Hematopoietic multipotent progenitor cell (in vitro differentiated cells): ENCODE measurements around the gene KSR2. TPM values are rescaled to one million over a fixed set of nuclear protein-coding genes. Genes with fewer than 3 reads are reported as not detected.

Experiments
- DNase-seq, 3 donors: peaks; one replicate each; pipeline ENCODE4 v3.0.0-alpha.2; 2011 to 2015; ENCODE audit warnings: low read depth in 2 of 3, low spot score in 2 of 3
- total RNA-seq: library from RNA; depleted of rRNA; stranded (reverse); fragments of >200 nt; gene quantifications from one replicate; pipeline ENCODE4 v1.2.3, GENCODE V29; 2012

KSR2 gene
- total RNA-seq, 1 donor: under 0.01 TPM

DNA sequence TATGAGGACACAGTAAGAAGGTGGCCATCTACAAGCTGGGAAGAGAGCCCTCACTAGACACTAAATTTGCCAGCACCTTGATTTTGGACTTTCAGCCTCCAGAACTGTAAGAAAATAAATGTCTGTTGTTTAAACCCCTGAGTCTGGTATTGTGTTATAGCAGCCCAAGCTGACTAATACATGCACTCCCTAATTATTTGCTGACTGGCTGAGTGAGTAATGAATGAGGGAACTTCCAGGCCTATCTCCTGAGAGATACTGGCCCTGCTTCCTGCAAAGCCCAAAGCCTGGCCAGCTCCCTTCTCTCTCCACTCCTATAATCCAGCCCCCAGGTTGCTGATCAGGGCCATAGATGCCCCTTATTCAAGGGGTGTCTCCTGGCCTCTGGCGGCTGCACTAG, 487.3 kb downstream of the KSR2 start:
- no peak for DNase-seq

DNA sequence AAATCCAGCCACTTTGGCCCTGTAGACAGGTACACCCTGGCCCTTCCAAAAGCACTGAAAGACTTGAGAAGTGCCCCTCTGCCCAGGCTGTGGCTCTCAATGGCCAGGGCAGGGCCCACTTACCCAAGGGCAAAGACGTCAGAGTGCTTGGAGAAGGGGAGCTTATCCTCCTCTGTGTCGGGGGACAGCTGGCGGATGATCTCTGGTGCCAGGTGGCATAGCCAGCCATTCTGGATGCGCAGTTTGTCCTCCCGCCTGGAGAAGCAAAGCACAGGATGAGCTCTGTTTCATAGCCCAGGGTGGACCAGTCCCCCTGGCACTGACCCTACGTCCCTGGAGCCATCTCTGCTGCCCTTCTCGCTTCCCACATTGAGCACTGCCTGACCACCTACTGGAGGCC, 492.4 kb downstream of the KSR2 start:
- no peak for DNase-seq

DNA sequence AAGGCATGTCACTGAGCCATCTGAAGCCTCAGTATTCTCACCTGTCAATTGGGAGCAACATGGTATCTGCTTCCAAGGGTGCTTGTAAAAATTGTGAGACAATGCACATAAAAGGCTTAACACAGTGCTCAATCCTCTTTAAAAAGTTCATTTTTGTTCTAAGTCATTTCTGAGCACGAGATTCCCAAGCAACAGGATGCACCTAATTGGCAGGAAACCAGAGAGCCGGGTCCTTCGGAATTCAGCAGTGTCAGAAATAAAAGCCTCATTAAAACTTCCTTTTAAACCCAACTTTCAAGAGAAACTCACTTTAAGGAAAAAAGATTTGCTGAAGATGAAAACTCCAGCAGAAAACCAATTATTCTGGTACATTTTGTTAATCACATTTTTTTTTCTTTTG, 494.9 kb downstream of the KSR2 start:
- no peak for DNase-seq

DNA sequence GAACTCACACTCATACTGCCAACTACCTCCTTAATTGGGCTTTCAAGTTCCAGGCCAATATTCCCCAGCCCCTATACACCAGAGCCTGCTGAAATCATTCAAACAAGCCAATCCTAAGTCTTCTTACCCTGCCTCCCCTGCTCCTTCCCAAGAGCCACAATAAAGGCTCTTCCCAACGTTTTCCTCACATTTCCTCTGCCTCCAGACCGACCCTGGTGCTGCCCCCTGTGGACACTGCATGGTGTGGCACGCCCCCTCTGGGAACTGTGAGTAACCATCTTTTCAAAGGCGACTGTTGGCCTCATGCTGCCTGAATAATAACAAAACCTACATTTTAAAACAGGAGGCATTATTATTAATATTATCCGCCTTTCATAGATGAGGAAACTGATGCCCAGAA, 495.8 kb downstream of the KSR2 start:
- no peak for DNase-seq

DNA sequence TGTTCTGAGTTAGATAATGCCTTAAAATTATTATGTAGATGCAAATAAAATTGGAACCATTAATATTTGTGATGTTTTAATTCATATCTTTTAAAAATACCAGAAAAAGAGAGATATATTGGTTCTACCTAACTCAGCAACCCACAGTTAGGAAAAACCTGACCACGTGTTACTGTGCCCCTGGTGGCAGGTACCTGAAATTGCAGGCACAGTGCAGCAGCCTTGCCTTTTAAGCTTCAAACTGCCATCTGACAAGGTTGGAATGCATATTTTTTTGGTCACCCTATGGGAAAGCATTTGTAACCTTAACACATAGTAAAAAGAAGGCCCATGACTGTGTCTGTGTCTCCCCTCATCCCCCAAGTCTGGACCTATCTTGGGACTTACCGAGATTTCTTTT, 498.0 kb downstream of the KSR2 start:
- no peak for DNase-seq

DNA sequence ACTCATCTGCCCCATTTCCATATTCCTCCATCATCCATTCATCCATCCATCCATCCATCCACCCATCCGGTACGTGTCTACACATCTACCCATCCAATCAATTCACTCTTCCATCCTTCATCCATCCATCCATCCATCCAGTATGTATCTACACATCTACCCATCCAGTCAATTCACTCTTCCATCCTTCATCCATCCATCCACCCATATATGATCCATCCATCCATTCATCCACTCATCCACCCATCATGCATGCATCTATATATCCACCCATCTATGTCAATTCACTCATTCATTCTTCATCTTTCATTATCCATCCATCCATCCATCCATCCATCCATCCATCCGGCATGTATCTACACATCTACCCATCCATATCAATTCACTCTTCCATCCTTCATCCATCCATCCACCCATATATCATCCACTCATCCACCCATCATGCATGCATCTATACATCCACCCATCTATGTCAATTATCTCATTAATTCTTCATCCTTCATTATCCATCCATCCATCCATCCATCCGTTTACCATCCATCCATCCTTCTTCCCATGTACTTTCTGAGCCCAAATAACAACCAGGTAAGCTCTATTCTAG, 498.8 kb downstream of the KSR2 start:
- no peak for DNase-seq

DNA sequence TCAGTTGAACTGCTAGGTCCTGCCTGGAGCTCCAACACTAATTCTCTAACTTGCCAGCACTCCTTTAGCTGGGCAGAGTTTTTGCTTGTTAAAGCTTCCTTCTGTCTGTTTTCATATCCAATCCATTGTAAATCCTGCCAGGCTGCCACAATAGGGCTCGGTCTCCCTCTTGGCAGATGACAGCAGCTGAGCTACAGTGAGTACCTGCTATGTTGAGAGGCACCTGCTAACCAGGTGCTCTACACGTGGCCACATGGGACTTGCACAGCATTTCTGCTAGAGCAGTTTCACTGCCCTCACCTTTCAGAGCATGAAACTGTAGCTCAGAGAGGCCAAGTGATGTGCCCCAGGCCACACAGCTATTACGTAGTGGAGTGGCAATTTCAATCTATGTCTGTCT, 500.8 kb downstream of the KSR2 start:
- DNase-seq: no peak

DNA sequence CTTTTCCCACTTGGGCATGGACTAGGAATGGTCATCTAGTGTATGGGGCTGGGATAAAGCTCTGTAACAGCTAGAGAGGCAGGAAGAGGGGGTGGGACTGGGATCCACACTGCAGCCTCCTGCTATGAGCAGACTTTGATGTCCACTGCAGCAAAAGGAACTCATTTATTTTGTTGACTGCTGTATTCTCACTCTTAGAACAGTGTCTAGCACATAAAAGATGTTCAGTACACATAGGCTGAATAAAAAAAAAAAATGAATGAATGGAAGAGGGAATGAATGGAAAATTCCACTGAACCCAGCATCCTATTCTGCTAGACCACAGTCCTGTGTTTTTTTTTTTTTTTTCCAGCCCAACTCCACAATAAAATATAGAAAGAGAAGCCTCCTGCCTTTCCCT, 501.2 kb downstream of the KSR2 start:
- no peak for DNase-seq

DNA sequence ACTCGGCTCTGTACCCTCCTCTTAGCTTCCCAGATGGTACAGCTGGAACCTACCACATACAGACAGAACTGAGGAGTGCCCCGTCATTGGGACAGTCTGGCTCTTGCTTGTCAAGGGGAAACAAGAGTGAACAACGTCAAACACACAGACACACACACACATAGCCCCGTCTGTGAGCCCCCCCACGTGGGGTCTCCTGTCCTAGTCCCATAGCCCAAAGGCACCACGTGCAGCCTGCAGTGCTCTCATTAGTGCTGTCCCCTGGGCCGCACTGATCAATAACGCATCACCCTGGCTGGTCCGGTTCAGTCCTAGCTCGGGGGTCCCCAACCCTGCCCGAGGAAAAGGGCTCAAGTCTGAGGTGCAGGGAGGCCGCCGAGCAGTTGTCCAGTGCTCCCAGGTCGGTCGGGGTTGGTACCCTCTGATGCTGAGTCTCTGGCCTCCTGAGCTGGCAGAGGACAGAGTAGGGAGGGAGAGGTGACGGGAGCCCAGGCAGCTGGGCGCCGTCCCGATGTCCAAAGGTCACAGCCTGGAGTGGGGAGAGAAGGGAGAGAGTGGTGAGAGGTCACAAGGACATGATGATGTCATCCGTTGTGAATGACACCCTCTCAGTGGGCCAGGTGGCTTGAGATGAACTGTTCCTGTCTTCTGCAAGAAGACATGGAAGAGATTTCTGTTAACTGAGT, 502.0 kb downstream of the KSR2 start:
- no peak for DNase-seq

DNA sequence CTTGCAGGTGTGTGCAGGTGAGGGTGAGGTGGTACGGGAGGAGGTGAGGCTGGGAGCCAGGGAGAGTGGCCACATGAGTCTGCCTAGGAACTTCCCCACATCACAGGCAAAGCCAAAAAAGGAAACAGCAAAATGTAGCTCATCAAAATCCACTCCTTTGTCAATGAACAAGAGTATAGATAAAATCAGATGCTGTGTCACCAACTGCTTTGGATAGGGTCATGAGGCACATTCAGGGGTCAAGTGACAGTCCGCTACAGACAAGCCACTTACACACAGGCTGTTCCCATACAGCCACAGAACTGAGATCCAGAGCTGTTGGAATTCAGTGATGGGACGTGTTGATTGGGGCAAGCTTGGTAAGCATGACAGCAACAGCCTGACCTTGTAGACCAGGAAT, 507.1 kb downstream of the KSR2 start:
- no peak for DNase-seq

DNA sequence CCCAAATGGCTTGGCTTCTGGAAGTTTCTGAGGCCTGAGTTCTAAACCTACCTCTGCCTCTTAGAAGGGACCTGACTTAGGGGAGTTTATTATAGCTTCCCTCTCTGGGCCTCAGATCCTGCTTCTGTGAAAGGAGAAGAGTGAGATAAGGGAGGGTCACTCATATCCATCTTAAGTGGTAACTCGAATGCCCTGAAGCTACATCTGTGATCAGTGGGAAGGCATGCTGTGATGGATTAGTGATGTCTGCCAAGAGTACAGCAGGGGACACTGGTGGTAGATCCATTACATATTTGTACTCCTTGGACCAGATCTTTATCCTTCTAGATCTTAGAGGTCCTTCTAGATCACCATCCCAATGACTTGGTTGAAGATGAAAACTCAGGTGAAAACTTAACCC, 509.6 kb downstream of the KSR2 start:
- DNase-seq: no peak

DNA sequence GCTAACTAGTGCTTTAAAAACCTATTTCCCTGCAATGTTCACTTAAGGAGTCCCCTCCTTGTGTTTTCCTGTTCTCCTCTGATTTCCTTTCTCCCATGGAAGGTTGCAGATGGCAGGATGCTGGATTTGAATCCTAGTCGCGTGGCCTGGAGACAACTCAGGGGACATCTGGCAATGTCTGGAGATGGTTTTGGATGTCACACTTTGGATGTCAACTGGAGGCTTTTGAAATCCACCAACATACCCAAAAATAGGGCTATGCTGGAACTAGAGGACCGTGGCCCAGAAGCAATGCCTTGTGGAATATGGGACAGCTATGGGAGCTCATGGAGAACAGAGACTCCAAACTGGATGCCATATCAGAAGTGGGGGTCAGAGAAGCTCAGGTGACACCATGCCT, 511.6 kb downstream of the KSR2 start:
- DNase-seq: no peak

DNA sequence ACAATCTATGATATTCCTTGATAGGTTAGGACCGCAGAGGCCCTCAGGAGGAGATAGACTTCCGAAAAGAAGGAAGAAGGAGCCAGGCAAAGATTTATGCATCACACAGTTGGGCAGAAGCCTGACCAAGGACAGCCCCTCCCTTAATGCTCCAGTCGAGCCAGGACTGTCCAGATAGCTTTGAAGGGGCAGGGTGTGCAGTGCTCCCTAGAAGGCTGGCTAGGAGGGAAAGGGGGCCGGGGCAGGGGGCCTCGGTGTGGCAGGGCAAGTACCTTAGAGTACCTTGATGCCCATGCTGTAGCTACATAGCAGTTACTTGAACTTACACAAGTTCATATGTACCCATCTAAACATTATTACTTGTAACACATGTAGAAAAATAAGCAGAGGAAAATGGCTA, 512.7 kb downstream of the KSR2 start:
- no peak for DNase-seq

DNA sequence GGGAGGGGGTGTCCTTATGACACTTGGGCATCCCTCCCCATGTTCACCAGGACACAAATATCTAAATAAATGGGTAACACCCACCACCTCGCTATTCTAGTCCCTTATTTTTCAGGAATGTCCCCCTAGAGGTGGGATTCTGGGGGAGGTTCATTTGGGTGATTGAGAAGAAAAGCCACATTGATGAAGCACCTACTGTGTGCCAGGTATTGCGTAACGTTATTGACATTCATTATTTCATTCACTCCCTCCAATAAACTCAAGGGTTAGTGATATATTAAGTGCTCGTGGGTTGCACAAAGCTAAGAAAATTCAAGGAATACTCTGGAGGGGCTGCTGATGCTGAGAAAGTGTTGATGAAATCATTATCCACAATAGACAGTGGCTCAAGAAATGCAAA, 514.8 kb downstream of the KSR2 start:
- DNase-seq: no peak

DNA sequence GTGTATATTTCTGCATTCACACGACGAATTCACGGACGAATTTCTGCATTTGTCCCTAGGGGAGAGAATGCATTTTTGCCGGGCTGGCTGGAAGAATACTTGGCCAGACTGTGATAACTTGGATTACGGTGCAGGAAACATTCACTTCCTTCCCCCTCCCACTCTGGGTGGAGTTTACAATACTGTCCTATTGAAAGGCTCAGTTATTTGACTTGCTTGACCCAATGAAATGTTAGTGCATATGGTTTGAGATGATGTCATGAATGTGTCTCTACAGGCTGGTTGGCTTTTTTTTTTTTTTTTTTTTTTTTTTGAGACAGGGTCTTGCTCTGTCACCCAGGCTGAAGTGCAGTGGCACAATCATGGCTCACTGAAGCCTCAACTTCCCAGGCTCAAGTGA, 516.7 kb downstream of the KSR2 start:
- no peak for DNase-seq

DNA sequence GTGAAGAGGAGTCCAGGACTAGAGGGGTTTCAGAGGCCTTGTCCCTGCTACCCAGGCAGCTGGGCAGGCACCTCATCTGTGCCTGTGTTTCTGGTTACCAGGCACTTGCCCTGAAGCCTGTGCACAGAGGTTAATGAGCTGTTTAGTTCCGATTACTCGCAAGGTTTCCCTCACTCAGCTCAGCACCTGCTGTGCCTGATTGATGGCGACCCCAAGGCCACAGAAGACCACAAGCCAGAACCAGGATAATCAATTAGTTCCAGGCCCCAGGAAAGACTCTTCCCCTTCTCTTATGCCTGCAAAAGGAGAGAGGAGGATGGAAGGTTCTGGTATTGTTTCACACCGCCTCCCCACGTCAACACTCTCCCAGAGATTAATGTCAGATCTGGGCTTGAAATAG, 518.6 kb downstream of the KSR2 start:
- no peak for DNase-seq

DNA sequence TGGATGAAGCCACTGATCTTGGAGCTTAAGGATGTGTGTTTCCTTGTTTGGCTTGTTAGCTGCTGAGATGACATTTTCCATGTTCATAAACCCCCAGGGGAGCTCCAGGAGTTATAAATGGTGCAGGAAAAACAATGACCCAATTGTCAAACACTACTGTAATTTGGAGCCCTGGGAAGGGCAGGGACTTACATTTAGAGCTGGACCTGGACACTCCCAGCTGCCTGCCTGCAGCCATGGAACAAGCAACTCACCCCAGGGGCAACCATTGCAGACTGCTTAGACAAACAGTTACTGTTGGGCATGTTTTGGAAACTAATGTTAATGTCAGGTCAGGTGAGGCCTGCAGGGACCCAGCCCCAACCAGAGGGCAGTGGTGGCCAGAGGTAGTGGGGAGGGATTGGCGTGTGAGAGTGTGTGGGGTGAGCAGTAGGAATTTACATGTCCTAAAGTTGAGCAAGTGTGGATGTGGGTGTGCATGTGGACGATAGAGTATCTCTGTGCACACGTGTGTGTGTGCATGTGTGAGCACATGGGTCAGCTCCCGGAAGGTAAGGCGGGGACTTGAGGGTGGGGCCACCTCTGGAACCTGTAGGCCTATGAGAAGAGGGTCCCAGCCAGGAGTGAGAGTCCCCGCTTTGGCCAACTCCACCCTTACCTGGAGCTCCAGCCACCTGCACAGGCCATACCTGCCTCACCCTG, 521.0 kb downstream of the KSR2 start:
- DNase-seq: no peak

DNA sequence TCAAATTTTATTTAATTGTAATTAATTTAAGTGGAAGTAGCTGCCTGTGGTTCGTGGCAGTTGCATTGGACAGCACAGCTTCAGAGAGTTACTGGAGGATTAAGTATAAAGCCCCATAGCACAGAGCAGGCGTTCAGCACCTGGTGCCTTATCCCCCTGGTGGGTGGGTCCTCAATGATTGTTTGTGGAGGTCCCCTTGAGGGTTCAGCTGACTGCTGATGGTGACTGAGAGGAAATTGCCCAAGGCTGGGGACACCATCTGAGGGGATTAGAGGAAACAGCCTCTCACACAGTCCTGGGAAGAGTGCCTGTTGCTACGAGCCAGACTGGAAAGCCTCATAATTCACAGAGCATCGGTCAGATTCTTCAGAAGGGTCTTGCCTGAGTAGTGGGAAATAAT, 524.0 kb downstream of the KSR2 start:
- DNase-seq: no peak

DNA sequence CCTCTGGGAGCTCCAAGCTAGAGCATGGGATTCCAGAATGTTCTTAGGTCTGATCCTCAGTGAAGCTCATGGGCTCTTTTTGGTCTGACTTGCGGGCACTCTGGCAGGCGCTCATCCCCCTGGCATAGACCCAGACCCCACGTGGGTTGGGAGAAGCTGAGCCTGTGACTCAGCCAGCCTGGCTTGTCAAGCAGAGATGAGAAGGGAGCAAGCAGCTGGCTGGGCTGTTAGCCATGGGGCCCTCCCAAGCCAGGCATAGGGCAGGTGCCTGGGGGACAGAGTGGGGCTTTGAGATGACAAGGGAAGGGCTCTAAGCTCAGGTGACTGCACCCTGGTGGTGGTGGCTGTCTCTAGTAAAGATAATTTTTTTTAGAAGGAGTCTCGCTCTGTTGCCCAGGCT, 527.0 kb downstream of the KSR2 start:
- DNase-seq: no peak

DNA sequence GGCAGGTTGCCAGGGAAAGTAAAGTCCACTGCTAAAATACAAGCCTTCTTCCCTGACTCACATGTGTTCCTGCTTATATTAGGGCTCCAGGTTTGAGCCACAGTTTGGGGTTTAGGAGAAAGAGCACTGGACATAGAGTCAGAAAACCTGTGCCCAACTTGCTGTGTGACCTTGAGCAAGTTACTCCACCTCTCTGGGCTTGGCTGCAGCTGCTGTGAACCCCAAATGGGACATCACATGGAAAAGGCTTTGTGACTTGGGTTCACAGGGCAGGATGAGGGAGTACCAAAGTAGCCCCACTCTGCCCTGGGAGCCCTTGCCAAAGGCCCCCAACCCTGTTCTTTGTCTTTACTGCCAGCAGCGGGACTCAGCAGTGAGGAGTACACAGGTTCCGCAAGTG, 528.4 kb downstream of the KSR2 start:
- no peak for DNase-seq

DNA sequence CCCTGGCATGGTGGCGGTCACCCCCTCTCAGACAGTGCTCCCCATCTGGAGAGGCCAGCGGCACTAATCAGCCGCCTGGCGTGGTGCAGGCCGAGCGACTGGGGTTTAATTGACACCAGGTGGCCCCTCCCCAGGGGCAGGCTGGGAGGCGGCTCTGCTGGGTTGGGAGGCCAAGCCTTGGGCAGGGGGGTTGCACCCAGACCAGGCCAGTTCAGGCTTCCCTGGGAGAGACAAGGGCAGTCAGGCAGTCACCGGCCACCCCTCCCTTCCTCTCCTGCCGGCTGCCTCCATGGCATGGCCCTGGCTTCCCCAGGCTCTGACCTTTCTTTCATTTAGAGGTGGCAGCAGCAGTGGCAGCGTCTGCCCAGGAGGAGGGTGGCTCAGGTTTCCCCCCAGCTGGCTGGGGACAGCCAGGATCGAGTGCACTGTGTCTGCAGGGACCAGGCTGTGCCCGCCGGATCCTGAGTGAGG, 529.2 kb downstream of the KSR2 start:
- no peak for DNase-seq

DNA sequence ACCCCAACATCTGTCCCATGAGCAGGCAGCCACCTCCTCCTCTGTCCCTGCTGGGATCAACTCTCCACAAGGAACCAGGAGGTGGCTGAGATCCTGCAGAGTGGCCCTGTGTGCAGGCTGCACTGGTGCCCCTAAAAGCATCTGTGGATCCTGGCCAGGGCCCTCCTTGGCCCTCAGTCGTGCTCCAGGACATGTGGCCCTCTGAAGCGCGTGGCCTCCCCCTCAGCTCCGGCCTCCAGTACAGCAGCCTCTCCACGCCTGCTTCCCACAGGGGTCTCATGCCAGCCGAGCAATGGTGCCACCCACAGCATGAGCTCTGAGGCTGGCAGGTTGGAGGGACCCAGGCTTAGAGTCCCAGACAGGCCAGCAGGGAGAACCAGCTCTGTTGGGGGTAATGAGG, 530.0 kb downstream of the KSR2 start:
- DNase-seq: no peak
